ENCODE measurements around the gene LONP1.

- TF ChIP-seq POLR2A (IDR thresholded peaks at IDR 0.05) (no peak), CTCF (IDR thresholded peaks at IDR 0.05) (peak in 1 of 3 donors; percentile 36)
These were observed 32.4 kb downstream of the LONP1 start for GRCh38 chr19:5687360-5688198.
